Astrocyte (in vitro differentiated cells and primary cell): ENCODE measurements around the gene HSD17B11.

Source experiments
- CTCF ChIP-seq: IDR thresholded peaks from 2 replicates; pipeline ENCODE4 v1.5.1; 2011; ENCODE audit warnings: low read depth, mild to moderate bottlenecking, inconsistent platforms, low read length, moderate library complexity; ENCODE audit not compliant: insufficient read depth
- EZH2 ChIP-seq: IDR thresholded peaks from 2 replicates; pipeline ENCODE4 v1.6.1; 2012; ENCODE audit warnings: mild to moderate bottlenecking, low read length, inconsistent platforms; ENCODE audit not compliant: insufficient read depth

GRCh38 chr4:87327136-87327535, 63.9 kb downstream of the HSD17B11 start:
- TF ChIP-seq CTCF: no peak
- TF ChIP-seq EZH2: no peak
